ENCODE measurements around the gene AP1M2. TPM values are rescaled to one million over a fixed set of nuclear protein-coding genes. Genes with fewer than 3 reads are reported as not detected.

The AP1M2 gene
- total RNA-seq, 1 experiment from 2014 or later = 126 TPM

DNA sequence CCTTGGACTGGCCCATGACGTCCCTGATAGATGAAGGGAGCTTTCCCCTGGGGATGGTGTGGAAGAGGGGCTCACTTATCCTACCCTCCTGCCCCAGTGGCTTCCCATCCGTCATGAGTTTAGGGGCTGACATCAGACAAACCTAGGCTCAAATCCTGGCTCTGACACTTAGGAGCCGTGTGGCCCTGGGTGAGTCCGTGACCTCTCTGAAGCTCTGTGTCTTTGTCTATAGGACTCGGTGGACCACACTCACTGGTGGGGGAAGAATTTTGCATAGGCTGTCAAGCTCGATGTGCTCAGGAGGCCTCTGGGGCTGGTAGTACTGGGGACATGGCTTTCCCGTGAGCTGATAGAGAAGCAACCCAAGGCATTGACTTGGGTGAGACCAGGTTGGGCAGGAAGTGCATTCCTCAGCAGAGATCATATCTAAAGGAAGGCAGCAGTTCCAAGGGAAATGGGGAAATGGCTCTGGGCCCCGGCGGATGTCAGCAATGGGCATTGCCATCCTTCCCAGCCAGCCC is 17.4 kb upstream of the AP1M2 start:
- intact Hi-C loops (cut with micrococcal nuclease; ENCODE audit: unreplicated experiment) = loop anchor here (1.0 kb wide), 1 partner anchor 13 kb away; no protein-coding TSS in a partner anchor

DNA sequence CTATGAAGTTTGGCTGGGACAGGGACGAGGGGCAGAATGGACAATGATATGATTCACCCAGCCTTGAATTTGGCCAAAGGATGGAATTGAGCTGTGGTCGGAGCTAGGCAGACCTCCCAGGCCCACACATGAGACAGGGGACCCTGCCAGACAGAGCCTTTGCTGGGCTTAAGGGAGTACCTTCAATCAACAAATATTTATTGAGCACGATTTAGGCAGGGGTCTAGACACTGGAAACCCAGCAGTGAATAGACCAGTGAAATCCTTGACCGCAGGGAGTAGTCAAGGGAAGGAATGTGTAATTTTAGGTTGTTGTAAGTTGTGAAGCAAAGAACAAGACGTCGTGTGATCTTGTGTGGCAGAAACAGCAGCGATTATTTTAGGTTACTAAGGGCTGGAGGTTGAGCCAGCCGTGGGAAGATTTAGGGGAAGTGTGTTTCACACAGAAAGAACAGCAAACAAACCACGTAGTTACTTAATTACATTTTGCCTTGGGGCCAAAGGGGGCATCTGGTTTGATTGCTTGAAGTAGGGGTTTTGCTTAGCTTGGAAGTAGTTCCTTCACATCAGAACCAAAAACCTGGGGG is 16.9 kb upstream of the AP1M2 start:
- peak overlapping the region; percentile 17; the same call in 1 of the 2 replicates for H3K4me3 ChIP-seq
- ChIA-PET CTCF (interaction anchor here (0.7 kb wide), 1 partner anchor 48 kb away, joined by 4 read pairs; no protein-coding TSS in a partner anchor), POLR2A (ENCODE audit: unreplicated experiment) (no interaction called here)
- no peaks in the 10 kb centered on the region for H3K27me3 ChIP-seq (ENCODE audit: insufficient read depth, low read depth)
- H3K79me2 ChIP-seq (ENCODE audit: low read depth) = peaks cover 6% of the 10 kb centered on the region; the same call in 1 of the 2 replicates
- no peaks in the 10 kb centered on the region for H3K9me2 ChIP-seq (ENCODE audit: insufficient read depth)
- intact Hi-C loops (cut with micrococcal nuclease; ENCODE audit: unreplicated experiment) = loop anchor here (1.0 to 2.0 kb wide), 3 partner anchors 13 to 21 kb away; partner anchors contain the start of genes AP1M2 and SLC44A2
- H3K27ac ChIP-seq = peak overlapping the region; percentile 90
- TF ChIP-seq EZH2 (IDR thresholded peaks at IDR 0.05; ENCODE audit: low read depth) = no peak
- TF ChIP-seq, protein P1, sequence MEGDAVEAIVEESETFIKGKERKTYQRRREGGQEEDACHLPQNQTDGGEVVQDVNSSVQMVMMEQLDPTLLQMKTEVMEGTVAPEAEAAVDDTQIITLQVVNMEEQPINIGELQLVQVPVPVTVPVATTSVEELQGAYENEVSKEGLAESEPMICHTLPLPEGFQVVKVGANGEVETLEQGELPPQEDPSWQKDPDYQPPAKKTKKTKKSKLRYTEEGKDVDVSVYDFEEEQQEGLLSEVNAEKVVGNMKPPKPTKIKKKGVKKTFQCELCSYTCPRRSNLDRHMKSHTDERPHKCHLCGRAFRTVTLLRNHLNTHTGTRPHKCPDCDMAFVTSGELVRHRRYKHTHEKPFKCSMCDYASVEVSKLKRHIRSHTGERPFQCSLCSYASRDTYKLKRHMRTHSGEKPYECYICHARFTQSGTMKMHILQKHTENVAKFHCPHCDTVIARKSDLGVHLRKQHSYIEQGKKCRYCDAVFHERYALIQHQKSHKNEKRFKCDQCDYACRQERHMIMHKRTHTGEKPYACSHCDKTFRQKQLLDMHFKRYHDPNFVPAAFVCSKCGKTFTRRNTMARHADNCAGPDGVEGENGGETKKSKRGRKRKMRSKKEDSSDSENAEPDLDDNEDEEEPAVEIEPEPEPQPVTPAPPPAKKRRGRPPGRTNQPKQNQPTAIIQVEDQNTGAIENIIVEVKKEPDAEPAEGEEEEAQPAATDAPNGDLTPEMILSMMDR (conservative IDR thresholded peaks at IDR 0.05) = no peak
- H2AFZ ChIP-seq = no peak overlapping the region
- peak overlapping the region; percentile 95 for H3K4me2 ChIP-seq
- no peaks in the 10 kb centered on the region for H4K20me1 ChIP-seq (ENCODE audit: insufficient read depth)
- peaks cover 33% of the 10 kb centered on the region for H3F3A ChIP-seq (ENCODE audit: insufficient read depth, low read depth)
- peaks cover 31% of the 10 kb centered on the region for H3K4me1 ChIP-seq (replicated peaks; ENCODE audit: insufficient read depth)
- TSS peak; percentile 78 for BruUV-seq (replicated peaks)
- no peaks in the 10 kb centered on the region for H3K9me3 ChIP-seq (ENCODE audit: insufficient read depth, low read depth)
- peak in 1 of 2 experiments; percentile 92 for DNase-seq
- H3K36me3 ChIP-seq (ENCODE audit: low read depth) = no peaks in the 10 kb centered on the region

More for the DNA sequence above, 17.4 kb upstream of the AP1M2 start:
- Histone ChIP-seq H3K36me3 (ENCODE audit: low read depth) (no peaks in the 10 kb centered on the region), H3K27ac (peak overlapping the region; percentile 90), H4K20me1 (ENCODE audit: insufficient read depth) (no peaks in the 10 kb centered on the region), H2AFZ (no peak overlapping the region), H3K4me1 (replicated peaks; ENCODE audit: insufficient read depth) (peaks cover 31% of the 10 kb centered on the region), H3K27me3 (ENCODE audit: insufficient read depth, low read depth) (no peaks in the 10 kb centered on the region), H3K4me3 (peak overlapping the region; percentile 17; the same call in 1 of the 2 replicates), H3K9me3 (ENCODE audit: insufficient read depth, low read depth) (no peaks in the 10 kb centered on the region), H3K4me2 (peak overlapping the region; percentile 95), H3K9me2 (ENCODE audit: insufficient read depth) (no peaks in the 10 kb centered on the region), H3F3A (ENCODE audit: insufficient read depth, low read depth) (peaks cover 34% of the 10 kb centered on the region), H3K79me2 (ENCODE audit: low read depth) (peaks cover 6% of the 10 kb centered on the region; the same call in 1 of the 2 replicates)
- no TSS peak for BruUV-seq (replicated peaks)
- POLR2A ChIA-PET (ENCODE audit: unreplicated experiment) = no interaction called here
- DNase-seq = peak; percentile 63 to 91
- TF ChIP-seq, protein P1 (conservative IDR thresholded peaks at IDR 0.05) = no peak
- no peak for TF ChIP-seq EZH2 (IDR thresholded peaks at IDR 0.05; ENCODE audit: low read depth)
- CTCF ChIA-PET = no interaction called here

DNA sequence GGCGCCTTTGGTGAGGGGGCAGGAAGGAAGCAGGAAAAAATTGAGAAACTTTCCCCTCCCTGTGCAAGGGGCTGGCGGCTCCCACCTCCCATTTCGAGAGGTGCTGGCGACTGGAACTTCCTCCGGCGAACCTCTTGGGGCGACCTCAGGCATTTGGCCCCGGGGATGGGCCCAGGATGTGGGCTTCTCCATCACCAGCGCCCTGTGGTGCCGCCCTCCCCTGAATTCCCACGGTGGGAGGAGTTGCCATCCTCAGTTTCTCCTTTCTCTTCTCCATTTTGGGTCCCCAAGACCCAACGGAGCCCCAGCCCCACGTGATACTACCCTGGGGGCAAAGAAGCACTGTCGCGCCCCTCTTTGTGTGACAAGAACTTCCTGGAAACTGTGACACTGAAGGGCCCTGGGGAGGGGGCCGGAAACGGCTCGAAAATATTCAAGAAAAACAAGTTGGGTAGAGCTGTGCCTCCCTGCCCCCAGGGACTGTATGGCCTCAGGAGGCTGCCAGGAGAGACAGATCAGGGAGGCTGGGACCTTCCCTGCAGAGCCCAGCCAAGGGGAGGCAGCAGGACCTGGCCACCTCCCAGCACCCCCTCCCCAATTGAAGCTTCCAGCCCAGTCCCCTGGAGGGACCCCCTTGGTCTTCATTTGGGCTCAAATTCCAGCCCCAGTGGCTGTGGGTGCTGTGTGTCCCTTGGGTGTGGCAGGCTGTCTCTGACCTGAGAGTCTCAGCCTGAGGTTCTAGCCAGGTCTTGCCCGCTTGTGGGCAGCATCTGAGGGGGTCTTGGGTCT is 16.2 kb upstream of the AP1M2 start:
- no peak for TF ChIP-seq EZH2 (IDR thresholded peaks at IDR 0.05; ENCODE audit: low read depth)
- TF ChIP-seq, protein P1 (conservative IDR thresholded peaks at IDR 0.05) = no peak
- peaks cover 6% of the 10 kb centered on the region; the same call in 1 of the 2 replicates for H3K79me2 ChIP-seq (ENCODE audit: low read depth)
- no peak overlapping the region for H2AFZ ChIP-seq
- H3K4me2 ChIP-seq = peak overlapping the region; percentile 95
- peak overlapping the region; percentile 93 for H3K4me3 ChIP-seq
- CTCF ChIA-PET = interaction anchor here (0.6 to 2.1 kb wide), 3 partner anchors 12 to 49 kb away, joined by 3 to 15 read pairs (median 4); no protein-coding TSS in a partner anchor
- H3F3A ChIP-seq (ENCODE audit: insufficient read depth, low read depth) = peaks cover 33% of the 10 kb centered on the region
- H3K36me3 ChIP-seq (ENCODE audit: low read depth) = no peaks in the 10 kb centered on the region
- POLR2A ChIA-PET (ENCODE audit: unreplicated experiment) = interaction anchor here (0.6 kb wide), 1 partner anchor 41 kb away, joined by 7 read pairs; no protein-coding TSS in a partner anchor
- no peaks in the 10 kb centered on the region for H3K9me3 ChIP-seq (ENCODE audit: insufficient read depth, low read depth)
- TSS peak; percentile 72 for BruUV-seq (replicated peaks)
- no peaks in the 10 kb centered on the region for H4K20me1 ChIP-seq (ENCODE audit: insufficient read depth)
- peak; percentile 53 to 62 for DNase-seq
- peaks cover 31% of the 10 kb centered on the region for H3K4me1 ChIP-seq (replicated peaks; ENCODE audit: insufficient read depth)
- no peaks in the 10 kb centered on the region for H3K27me3 ChIP-seq (ENCODE audit: insufficient read depth, low read depth)
- H3K27ac ChIP-seq = peak overlapping the region; percentile 90
- H3K9me2 ChIP-seq (ENCODE audit: insufficient read depth) = no peaks in the 10 kb centered on the region
- intact Hi-C loops (cut with micrococcal nuclease; ENCODE audit: unreplicated experiment) = loop anchor here (2.0 kb wide), 2 partner anchors 16 to 22 kb away; partner anchors contain the start of genes AP1M2 and SLC44A2

Data from PC-9 (cell line).